Activated naive CD8-positive, alpha-beta T cell treated with anti-CD3 and anti-CD28 coated beads, Interleukin-2, amount 50 U/mL, for 24 hours (primary cell): ENCODE data around the gene TJP3.

ENCODE experiments used
- ATAC-seq: fragments of 150-1000 bp; cut with Tn5 transposase; one replicate; pipeline ENCODE4 v1.10.0; 2021
- DNase-seq: peaks from one replicate; pipeline ENCODE4 v3.0.0; 2021
- H3K27ac Mint-ChIP-seq: one replicate; pipeline ENCODE4 v1.8.0; 2021; ENCODE audit warnings: mild to moderate bottlenecking, mixed read lengths
- H3K27me3 Mint-ChIP-seq: one replicate; pipeline ENCODE4 v1.8.0; 2021; ENCODE audit warnings: mixed read lengths
- H3K36me3 Mint-ChIP-seq: one replicate; pipeline ENCODE4 v1.8.0; 2021; ENCODE audit warnings: low read depth, mixed read lengths
- H3K4me1 Mint-ChIP-seq: one replicate; pipeline ENCODE4 v1.8.0; 2021; ENCODE audit warnings: mixed read lengths
- H3K4me3 Mint-ChIP-seq: one replicate; pipeline ENCODE4 v1.8.0; 2021; ENCODE audit warnings: mild to moderate bottlenecking, moderate library complexity, mixed read lengths
- H3K9me3 Mint-ChIP-seq: one replicate; pipeline ENCODE4 v1.8.0; 2021; ENCODE audit warnings: mixed read lengths

Gene TJP3

GRCh38 chr19:3768015-3768747, 60.0 kb downstream of the TJP3 start:
- ATAC-seq, result no peak
- Mint-ChIP-seq H3K4me3 (no peak overlapping the region), H3K27ac (no peak overlapping the region), H3K9me3 (no peaks in the 10 kb centered on the region), H3K4me1 (peaks cover 10% of the 10 kb centered on the region), H3K27me3 (no peaks in the 10 kb centered on the region), H3K36me3 (peaks cover 3% of the 10 kb centered on the region)
- DNase-seq, result no peak

- ATAC-seq (no peak), DNase-seq (no peak)
- peaks cover 3% of the 10 kb centered on the region for H3K36me3 Mint-ChIP-seq
- no peaks in the 10 kb centered on the region for H3K9me3 Mint-ChIP-seq
- no peak overlapping the region for H3K27ac Mint-ChIP-seq
- peaks cover 8% of the 10 kb centered on the region for H3K4me1 Mint-ChIP-seq
- no peaks in the 10 kb centered on the region for H3K27me3 Mint-ChIP-seq
- H3K4me3 Mint-ChIP-seq, result no peak overlapping the region
Measured at GRCh38 chr19:3768748-3769099, 60.5 kb downstream of the TJP3 start.

- Mint-ChIP-seq H3K9me3 (no peaks in the 10 kb centered on the region), H3K27ac (no peak overlapping the region), H3K36me3 (peaks cover 3% of the 10 kb centered on the region), H3K27me3 (no peaks in the 10 kb centered on the region), H3K4me1 (peaks cover 8% of the 10 kb centered on the region), H3K4me3 (no peak overlapping the region)
- ATAC-seq (no peak), DNase-seq (no peak)
Measured at GRCh38 chr19:3769494-3769893, 61.3 kb downstream of the TJP3 start.

GRCh38 chr19:3770136-3770999, 62.2 kb downstream of the TJP3 start:
- peaks cover 3% of the 10 kb centered on the region for H3K36me3 Mint-ChIP-seq
- peaks cover 8% of the 10 kb centered on the region for H3K4me1 Mint-ChIP-seq
- no peak overlapping the region for H3K4me3 Mint-ChIP-seq
- DNase-seq (no peak), ATAC-seq (no peak)
- no peaks in the 10 kb centered on the region for H3K9me3 Mint-ChIP-seq
- no peak overlapping the region for H3K27ac Mint-ChIP-seq
- no peaks in the 10 kb centered on the region for H3K27me3 Mint-ChIP-seq

- Mint-ChIP-seq H3K27ac (no peak overlapping the region), H3K9me3 (no peaks in the 10 kb centered on the region), H3K36me3 (peaks cover 2% of the 10 kb centered on the region), H3K4me1 (peaks cover 6% of the 10 kb centered on the region), H3K27me3 (no peaks in the 10 kb centered on the region), H3K4me3 (no peak overlapping the region)
- ATAC-seq, result no peak
- no peak for DNase-seq
Measured at GRCh38 chr19:3771000-3771905, 63.1 kb downstream of the TJP3 start.

- no peak within 1 kb of the TSS for H3K27ac Mint-ChIP-seq
- no peak for DNase-seq
- no peaks in the 10 kb centered on the region for H3K4me1 Mint-ChIP-seq
- H3K4me3 Mint-ChIP-seq, result no peak within 1 kb of the TSS
- H3K36me3 Mint-ChIP-seq, result peaks cover 1% of the 10 kb centered on the region
- ATAC-seq, result no peak
- H3K9me3 Mint-ChIP-seq, result no peaks in the 10 kb centered on the region
- no peaks in the 10 kb centered on the region for H3K27me3 Mint-ChIP-seq
Measured at GRCh38 chr19:3771906-3772455, 63.8 kb downstream of the TJP3 start, which contains the start of gene RAX2. Gene RAX2, minus strand, starts transcription at chr19:3772228. Its CDS starts 486 bp downstream, at chr19:3771742.

- H3K36me3 Mint-ChIP-seq, result peaks cover 1% of the 10 kb centered on the region
- no peaks in the 10 kb centered on the region for H3K9me3 Mint-ChIP-seq
- ATAC-seq (no peak), DNase-seq (no peak)
- no peaks in the 10 kb centered on the region for H3K4me1 Mint-ChIP-seq
- H3K27me3 Mint-ChIP-seq, result no peaks in the 10 kb centered on the region
- H3K4me3 Mint-ChIP-seq, result no peak overlapping the region
- no peak overlapping the region for H3K27ac Mint-ChIP-seq
Measured at GRCh38 chr19:3773814-3774515, 65.8 kb downstream of the TJP3 start.

- Mint-ChIP-seq H3K27ac (no peak overlapping the region), H3K27me3 (no peaks in the 10 kb centered on the region), H3K4me3 (no peak overlapping the region), H3K4me1 (no peaks in the 10 kb centered on the region), H3K36me3 (peaks cover 1% of the 10 kb centered on the region), H3K9me3 (no peaks in the 10 kb centered on the region)
- no peak for DNase-seq
- ATAC-seq, result no peak
Measured at GRCh38 chr19:3774621-3775373, 66.6 kb downstream of the TJP3 start.

- Mint-ChIP-seq H3K36me3 (peaks cover 1% of the 10 kb centered on the region), H3K27me3 (no peaks in the 10 kb centered on the region), H3K9me3 (no peaks in the 10 kb centered on the region), H3K27ac (no peak overlapping the region), H3K4me3 (no peak overlapping the region), H3K4me1 (no peaks in the 10 kb centered on the region)
- ATAC-seq, result no peak
- no peak for DNase-seq
Measured at GRCh38 chr19:3775374-3775711, 67.2 kb downstream of the TJP3 start.

- no peak overlapping the region for H3K27ac Mint-ChIP-seq
- H3K9me3 Mint-ChIP-seq, result no peaks in the 10 kb centered on the region
- no peak for ATAC-seq
- H3K4me1 Mint-ChIP-seq, result no peaks in the 10 kb centered on the region
- no peaks in the 10 kb centered on the region for H3K27me3 Mint-ChIP-seq
- H3K36me3 Mint-ChIP-seq, result peaks cover 2% of the 10 kb centered on the region
- H3K4me3 Mint-ChIP-seq, result no peak overlapping the region
- no peak for DNase-seq
Measured at GRCh38 chr19:3775831-3776230, 67.6 kb downstream of the TJP3 start.

GRCh38 chr19:3776479-3777040, 68.4 kb downstream of the TJP3 start:
- Mint-ChIP-seq H3K4me1 (no peaks in the 10 kb centered on the region), H3K36me3 (peaks cover 9% of the 10 kb centered on the region), H3K27ac (no peak overlapping the region), H3K27me3 (no peaks in the 10 kb centered on the region), H3K4me3 (no peak overlapping the region), H3K9me3 (peaks cover 3% of the 10 kb centered on the region)
- ATAC-seq (no peak), DNase-seq (no peak)

GRCh38 chr19:3778104-3778867, 70.1 kb downstream of the TJP3 start:
- no peak for DNase-seq
- no peaks in the 10 kb centered on the region for H3K27me3 Mint-ChIP-seq
- no peak overlapping the region for H3K27ac Mint-ChIP-seq
- peaks cover 12% of the 10 kb centered on the region for H3K9me3 Mint-ChIP-seq
- peaks cover 21% of the 10 kb centered on the region for H3K36me3 Mint-ChIP-seq
- H3K4me3 Mint-ChIP-seq, result no peak overlapping the region
- ATAC-seq, result no peak
- no peaks in the 10 kb centered on the region for H3K4me1 Mint-ChIP-seq
